Measurements from ENCODE around the gene RASSF10.

The RASSF10 gene

DNA sequence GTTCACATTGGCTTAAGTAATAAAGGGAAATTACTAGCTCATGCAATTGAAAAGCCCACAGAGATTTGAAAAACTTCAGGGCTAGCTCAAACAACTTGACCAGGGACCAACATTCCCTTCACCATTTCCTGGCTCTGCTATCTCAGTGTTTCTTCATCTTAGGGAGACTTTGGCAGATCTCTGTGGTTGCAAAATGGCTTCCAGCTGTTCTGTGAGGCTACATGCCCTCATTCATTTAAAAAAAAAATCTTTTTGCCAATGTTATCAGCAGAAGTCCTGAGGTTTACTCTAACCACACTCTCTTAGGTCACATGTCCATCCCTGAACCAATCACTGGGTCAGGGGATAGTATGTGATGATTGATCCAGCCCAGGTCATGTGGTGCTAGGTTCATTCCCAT, 13.9 kb upstream of the RASSF10 start:
- DNase-seq, result no peak

GRCh38 chr11:12995823-12996222, 13.3 kb upstream of the RASSF10 start:
- DNase-seq, result no peak

DNA sequence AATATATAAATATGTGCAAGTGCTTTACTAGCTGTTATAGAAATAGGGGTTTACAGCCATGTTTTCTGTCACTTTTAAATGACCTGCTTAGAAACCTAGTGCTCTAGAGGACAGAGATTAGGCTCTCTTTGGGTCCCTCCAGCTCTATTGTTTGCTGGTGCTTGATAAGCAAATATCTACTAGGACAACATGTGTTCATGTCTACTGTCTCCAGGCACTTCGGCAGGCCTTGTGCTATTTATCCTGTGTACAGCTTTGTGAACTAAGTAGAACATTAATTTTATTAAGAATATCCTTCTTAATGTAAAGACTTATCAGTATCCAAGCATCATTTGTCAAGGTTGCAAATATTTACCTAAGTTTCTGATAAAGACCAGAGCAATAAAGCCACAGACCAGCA, 11.9 kb upstream of the RASSF10 start:
- no peak for DNase-seq

GRCh38 chr11:12998336-12998735, 10.8 kb upstream of the RASSF10 start:
- DNase-seq, result no peak

DNA sequence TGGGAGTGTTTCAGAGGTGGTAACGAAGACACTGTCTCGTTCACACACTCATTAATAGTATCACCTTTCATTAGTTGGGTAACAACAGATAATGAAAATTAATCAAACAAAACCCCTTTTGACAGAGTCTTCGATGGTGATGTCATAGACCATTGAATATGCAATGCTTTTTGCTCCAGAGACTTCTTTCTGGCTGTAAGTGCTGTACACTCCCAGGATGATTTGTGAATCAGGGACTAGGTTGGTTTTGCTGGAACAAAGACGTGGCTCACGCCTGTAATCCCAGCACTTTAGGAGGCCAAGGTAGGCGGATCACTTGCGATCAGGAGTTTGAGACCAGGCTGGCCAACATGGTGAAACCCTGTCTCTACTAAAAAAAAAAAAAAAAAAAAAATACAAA, 9.5 kb upstream of the RASSF10 start:
- DNase-seq, result no peak

- no peak for DNase-seq
These were observed 9.0 kb upstream of the RASSF10 start for GRCh38 chr11:13000116-13000515.

GRCh38 chr11:13000721-13001120, 8.4 kb upstream of the RASSF10 start:
- DNase-seq, result no peak

DNA sequence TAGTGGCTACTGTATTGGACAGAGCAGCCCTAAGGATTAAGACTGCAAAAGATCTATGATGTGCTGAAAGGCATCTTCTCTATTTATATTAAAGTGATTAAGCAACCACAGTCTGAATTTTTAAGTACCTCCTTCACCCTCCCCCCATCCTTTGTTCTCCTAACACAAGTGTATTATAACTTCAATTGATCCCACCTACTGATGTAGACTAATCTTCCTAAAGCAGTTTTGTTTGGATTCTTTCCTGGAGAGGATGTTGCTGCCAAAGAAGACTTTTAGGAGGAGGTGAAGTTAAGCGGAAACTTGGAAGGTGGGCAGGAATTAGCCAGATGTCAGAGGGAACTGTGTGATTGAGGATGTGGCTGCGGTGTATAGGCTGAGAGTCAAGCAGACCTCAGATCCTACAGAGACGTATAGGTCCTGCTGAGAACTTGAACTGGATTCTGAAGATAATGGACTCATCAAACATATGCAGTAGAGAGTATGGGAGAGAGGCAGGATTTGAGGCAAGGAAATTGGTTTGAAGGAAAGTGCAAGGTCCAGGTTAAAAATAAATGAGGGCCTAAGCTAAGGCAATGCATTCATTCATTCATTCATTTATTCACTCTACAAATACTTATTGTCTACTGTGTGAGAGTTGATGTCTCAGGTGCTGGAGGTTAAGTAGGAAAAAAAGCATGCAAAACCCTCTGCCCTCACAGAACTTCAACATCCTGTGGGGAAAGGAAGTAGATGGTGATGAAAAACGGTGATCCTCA, 5.2 kb upstream of the RASSF10 start:
- DNase-seq, result no peak

DNA sequence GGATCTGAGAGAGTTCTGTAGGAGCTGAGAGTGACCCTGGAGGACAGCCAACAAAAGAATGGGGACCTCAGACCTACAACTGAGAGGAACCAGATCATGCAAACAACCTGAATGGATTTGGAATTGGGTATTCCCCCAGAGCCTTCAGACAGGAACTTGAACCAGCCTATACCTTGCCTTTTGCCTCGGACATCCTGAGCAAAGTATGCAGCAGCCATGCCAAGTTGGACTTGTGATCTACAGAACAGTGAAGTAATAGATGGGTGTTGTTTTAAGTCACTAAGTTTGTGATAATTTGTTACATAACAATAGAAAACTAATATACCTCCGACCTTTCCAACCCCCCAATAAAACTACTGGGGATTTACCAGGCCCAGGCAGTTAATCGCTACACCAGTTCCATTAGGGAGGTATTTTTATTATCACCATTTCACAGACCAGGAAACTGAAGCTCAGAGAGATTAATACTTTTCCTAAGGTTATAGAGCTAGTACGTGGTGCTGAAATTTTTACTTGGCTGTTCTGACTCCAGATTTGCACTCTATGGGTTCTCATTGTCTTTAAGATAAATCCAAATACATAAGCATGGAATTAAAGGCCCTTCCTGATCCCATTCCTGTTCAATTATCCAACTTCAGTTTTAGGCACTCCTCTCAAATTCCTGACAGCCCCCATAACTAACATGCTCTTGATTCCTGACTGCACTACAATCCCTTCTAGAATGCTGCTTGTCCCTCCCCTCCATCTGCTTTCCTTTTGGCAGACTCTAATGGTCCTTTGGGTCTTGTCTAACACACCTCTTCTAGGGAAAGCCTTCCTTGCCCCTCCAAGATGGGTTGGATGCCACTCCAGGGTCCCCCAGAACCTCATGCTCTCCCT, 1.7 kb upstream of the RASSF10 start:
- no peak for DNase-seq

GRCh38 chr11:13008061-13008435, 1.1 kb upstream of the RASSF10 start:
- no peak for DNase-seq

- DNase-seq, result no peak
These were observed 382 bp downstream of the RASSF10 start for GRCh38 chr11:13009476-13009920.

DNA sequence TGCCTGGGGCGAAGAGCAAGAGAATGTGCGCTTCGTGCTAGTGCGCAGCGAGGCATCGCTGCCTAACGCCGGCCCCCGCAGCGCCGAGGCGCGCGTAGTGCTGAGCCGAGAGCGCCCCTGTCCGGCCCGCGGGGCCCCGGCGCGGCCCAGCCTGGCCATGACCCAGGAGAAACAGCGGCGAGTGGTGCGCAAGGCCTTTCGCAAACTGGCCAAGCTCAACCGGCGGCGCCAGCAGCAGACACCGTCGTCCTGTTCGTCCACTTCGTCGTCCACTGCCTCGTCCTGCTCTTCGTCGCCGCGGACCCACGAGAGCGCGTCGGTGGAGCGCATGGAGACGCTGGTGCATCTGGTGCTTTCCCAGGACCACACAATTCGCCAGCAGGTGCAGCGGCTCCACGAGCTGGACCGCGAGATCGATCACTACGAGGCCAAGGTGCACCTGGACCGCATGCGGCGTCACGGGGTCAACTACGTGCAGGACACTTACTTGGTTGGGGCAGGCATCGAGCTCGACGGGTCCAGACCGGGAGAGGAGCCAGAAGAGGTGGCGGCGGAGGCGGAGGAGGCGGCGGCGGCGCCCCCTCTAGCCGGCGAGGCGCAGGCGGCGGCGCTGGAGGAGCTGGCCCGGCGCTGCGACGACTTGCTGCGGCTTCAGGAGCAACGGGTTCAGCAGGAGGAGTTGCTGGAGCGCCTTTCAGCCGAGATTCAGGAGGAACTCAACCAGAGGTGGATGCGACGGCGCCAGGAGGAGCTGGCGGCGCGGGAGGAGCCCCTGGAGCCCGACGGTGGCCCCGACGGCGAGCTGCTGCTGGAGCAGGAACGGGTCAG, 1.0 kb downstream of the RASSF10 start:
- no peak for DNase-seq

DNA sequence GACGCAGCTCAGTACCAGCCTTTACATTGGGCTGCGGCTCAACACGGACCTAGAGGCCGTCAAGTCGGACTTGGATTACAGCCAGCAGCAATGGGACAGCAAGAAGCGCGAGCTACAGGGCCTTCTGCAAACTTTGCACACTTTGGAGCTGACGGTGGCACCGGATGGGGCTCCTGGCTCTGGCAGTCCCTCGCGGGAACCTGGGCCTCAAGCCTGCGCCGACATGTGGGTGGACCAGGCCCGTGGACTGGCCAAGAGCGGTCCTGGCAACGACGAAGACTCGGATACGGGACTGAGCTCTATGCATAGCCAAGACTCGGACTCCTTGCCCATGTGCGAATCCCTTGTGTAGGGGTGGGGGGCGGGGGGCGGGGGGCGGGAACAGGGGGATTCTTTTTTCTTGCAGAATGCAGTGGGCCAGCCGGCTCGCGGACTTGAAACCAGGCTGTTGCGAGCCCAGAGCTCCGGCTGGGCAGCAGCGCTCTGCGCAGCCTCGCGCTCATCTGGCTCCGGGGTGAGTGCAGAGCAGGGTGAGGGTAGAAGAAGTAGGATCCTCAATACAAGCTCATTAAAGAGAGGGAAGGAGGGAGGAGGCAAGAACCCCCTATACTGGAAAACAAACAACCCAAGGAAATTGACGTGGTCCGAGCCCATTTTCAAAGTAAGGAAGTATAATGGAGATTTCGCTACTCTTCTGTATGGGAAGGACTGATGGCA, 1.8 kb downstream of the RASSF10 start:
- DNase-seq, result no peak

DNA sequence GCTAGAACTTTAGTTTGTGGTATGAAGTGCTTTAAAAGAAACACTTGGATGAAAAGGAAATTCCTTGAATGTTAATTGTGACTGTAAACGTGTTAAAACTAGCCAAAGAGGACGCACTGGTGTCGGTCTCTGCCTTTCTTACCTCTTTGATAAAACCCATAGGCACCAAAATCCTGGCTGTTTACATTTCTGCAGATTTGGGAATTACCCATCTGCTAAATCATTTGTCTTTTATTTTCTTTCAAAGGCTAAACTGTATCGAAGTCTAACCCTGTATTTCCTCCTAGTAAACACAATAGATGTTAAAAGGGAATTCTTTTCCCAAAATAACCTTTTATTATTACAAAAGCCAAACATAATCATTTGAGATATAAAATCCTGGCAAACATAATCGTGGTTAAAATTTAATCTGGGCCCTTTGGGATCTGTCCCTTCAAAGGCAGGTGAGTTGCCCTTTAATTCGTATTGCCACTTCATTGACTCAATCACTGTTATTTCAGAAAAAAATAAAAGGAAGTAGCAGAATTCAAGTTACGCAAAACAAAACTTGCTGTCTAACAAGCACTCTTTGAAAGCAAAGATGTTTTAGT, 2.4 kb downstream of the RASSF10 start:
- DNase-seq, result no peak

DNA sequence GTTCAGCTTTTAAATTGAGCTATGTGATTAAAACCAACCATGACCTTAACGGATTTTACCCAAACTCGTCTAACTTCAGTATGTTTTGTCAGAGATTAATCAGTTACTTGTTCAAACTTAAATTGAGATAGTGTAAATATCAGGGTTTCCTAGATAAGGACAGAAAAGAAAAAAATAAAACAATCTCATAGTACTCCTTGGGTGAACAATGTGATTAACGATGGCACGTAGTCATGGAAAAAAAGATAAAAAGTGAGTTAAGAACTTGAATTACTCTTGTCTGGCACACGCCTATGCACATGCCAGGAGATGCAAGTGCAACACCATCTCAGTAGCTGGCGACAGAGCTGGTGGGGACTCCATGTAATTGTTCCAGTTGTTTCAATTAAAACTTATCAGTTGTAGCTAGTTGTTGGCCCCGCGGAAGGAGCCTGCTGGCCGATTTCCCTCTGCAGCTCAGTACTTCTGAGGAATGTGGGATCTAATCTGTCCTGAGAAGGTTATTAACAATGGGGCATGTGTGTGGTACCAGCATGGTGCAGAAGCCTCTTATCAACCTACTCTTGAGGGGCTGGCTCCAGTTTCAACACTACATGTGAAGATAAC, 3.0 kb downstream of the RASSF10 start:
- no peak for DNase-seq

DNA sequence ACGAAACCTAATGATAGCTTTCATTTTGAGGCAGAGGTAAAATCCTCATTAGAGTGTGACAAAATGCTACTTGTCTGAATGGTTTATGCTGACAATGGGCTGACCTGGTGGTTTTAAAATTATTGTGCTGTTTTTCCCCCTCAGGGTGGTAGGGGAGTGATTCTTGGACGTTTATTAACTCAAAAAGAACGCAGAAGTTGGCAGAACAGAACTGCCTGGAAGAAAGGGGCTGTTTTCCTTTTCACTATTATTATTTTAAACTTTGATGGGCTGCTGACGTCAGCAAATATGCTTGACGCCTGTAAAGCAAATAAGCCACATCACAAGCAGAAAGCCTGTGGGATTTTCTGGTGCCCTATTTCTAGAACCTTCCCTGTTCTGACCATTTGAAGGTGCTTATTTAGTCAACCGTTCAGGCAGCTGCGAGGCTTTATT, 4.0 kb downstream of the RASSF10 start:
- DNase-seq, result no peak

DNA sequence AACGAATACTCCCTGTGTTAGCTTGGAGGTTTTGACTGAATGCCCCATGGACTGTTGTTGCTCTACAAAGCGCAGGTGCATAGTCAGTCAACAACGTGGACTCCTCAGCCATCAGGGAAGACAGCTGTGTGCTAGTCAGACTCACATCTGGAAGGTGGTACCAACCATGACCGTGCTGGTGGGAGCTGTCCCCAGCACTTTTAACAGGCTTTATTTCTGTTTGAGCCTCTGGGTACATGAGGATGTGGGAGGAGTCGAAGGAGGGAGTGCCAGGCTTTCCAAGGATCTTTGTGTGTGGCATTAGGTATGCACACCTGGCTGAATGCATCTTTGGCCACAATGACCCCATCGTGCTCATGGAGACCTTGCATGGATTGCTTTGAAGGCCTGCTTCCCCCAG, 6.6 kb downstream of the RASSF10 start:
- DNase-seq, result no peak

DNA sequence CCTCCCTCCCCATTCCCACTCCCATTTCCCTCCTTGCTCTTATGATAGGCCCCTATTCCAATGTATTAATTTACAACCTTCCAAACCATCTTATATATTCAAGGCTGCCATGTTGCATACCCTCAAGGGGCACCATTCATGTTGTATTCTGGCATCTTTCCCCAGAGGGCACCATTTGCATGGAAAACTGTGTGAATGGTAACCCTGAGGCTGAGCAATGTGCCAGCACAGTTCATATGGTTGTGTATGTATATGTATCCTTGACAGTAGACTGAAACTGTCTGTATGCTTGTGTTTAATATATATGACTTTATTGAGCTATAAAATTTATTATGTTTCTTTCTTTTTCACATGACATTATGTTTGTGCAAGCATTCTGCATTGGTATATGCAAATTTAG, 7.3 kb downstream of the RASSF10 start:
- DNase-seq, result no peak

- no peak for DNase-seq
These were observed 10.2 kb downstream of the RASSF10 start for GRCh38 chr11:13019313-13019712.

GRCh38 chr11:13023423-13023822, 14.3 kb downstream of the RASSF10 start:
- DNase-seq, result no peak

DNA sequence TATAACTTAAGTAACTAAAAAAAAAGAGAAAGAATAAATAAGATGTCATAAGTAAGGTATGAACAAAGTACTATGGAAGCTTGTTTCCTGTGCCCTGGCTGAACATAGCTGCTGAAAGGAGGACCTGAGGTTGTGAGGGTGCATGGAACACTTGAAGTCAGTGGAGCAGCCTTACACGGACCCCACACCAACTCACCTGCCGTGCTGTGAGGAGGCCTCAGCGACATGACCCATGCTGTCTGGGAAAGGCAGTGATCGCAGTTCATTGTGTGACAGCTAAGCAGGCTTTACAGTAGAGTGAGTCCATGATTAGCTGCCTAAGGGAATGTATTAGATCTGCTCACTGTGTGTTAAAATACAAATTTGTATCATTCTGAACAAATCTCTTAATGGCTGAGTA, 17.6 kb downstream of the RASSF10 start:
- no peak for DNase-seq

DNA sequence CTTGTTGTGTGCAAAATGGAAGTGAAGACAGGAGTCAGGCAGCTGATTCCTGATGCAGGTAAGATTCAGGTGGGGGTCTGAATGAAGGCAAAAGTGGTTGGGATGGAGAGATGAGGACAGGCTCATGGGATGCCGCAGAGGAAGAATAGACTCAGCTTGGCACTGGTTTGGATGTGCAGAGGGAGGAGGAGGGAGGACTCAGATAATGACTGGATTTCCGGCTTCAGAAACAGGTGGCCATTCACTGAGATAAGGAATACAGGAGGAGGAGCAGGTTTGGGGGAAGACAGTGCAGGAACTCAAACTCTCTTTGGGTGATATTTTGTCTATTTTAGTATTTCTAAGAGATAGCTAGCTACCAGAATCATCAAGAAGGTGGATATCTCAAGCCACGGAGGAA, 19.2 kb downstream of the RASSF10 start:
- DNase-seq, result no peak
